Rectal smooth muscle tissue (tissue), 1 donor: ENCODE results near the gene MTTP.

Experiments
- H3K27ac ChIP-seq: one replicate; pipeline ENCODE4 v1.7.0; 2013; ENCODE audit warnings: low read depth, low read length, inconsistent platforms
- H3K27me3 ChIP-seq: one replicate; pipeline ENCODE4 v1.7.0; 2013; ENCODE audit warnings: low read length; ENCODE audit not compliant: control insufficient read depth, insufficient read depth
- H3K36me3 ChIP-seq: one replicate; pipeline ENCODE4 v1.7.0; 2013; ENCODE audit warnings: low read length; ENCODE audit not compliant: control insufficient read depth, insufficient read depth
- H3K4me1 ChIP-seq: one replicate; pipeline ENCODE4 v1.7.0; 2013; ENCODE audit warnings: low read length; ENCODE audit not compliant: control insufficient read depth, insufficient read depth
- H3K4me3 ChIP-seq: one replicate; pipeline ENCODE4 v1.7.0; 2013; ENCODE audit warnings: low read length
- H3K9ac ChIP-seq: one replicate; pipeline ENCODE4 v1.7.0; 2013; ENCODE audit warnings: low read length

Gene MTTP

DNA sequence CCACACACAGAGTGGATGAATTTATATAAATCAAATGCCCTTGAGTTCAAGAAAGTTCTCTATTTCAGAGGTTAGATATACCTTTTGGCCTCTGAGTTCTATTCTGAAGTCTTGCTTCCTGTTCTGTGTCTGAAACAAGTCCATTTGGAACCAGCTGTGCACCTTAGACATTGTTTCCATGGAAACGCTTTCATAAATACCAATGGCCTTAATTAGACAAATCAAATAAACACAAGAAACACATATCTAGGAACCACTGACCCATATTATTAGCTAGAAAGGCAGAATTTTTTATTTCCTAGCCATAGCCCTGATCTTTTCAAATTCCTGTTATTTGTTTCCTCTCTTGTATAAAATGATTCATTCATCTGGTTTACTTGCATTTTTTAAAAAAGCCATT is 91.4 kb downstream of the MTTP start:
- H3K27me3 ChIP-seq = no peaks in the 10 kb centered on the region
- no peaks in the 10 kb centered on the region for H3K4me1 ChIP-seq
- no peak overlapping the region for H3K9ac ChIP-seq
- no peak overlapping the region for H3K27ac ChIP-seq
- no peak overlapping the region for H3K4me3 ChIP-seq
- H3K36me3 ChIP-seq = no peaks in the 10 kb centered on the region

DNA sequence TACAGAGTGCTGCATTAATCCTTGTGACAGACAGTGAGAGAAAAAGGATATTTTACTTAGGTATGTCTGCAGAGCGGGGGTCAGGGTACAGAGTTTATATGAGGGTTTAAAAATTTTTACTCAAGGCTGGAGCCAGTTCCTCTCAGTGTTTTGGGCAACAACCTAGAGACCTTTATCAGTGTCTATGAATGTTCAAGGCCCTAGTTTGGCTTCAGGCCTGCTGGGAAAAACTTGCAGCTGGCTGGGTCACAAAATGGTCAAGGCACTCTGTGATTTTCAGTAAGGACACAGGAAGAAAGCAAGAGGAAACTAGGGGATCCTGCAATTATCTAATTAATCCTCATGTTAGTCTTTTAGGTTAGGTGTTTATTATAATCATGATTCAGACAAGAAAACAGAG is 93.8 kb downstream of the MTTP start:
- Histone ChIP-seq H3K27ac (no peak overlapping the region), H3K4me3 (no peak overlapping the region), H3K9ac (no peak overlapping the region), H3K36me3 (no peaks in the 10 kb centered on the region), H3K27me3 (no peaks in the 10 kb centered on the region), H3K4me1 (no peaks in the 10 kb centered on the region)

DNA sequence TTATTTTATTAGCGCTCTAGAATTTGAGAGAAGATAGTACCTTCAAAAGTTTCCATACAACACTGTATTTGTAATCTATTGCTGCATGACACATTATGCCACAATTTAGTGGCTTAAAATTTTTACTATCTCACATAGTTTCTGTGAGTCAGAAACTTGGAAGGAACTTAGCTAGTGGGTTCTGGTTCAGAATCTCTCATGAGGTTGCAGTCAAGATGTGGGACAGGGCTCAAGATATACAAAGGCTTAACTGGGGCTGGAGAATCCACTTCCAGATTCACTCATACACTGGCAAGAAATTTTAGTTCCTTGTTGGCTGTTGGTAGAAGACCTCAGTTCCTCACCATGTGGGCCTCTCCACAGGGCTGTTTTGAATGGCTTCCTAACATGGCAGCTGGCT is 94.5 kb downstream of the MTTP start:
- Histone ChIP-seq H3K36me3 (no peaks in the 10 kb centered on the region), H3K9ac (no peak overlapping the region), H3K4me1 (no peaks in the 10 kb centered on the region), H3K27me3 (no peaks in the 10 kb centered on the region), H3K4me3 (no peak overlapping the region), H3K27ac (no peak overlapping the region)

DNA sequence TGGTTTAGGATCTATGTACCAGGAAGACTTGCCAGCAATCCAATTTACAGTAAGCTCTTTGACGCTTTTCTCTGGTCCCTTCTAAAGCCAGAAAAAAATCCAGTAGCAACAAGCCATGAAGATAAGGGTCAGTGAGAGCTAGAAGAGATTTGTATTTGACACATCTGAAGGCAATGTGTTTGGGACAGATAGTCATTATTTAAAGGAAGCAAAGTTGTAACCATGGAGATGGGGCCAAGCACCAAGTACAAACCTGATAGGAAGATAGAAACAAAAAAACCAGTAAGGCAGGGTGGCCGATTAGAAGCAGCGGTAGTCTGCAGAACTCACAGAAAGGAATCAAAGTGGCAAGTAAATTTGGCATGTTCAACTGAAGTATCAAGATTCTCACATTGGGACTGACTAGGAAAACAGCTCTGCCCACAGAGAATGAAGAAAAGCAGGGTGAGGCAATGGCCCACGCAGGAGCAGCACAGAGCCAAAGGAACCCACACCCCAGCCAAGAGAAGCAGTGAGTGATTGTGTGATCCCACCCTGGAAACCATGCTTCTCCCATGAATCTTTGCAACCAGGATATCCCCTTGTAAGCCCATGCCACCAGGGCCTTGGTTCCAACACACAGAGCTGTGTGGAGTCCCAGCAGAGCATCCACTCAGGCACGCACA is 95.9 kb downstream of the MTTP start:
- Histone ChIP-seq H3K4me1 (no peaks in the 10 kb centered on the region), H3K27ac (no peak overlapping the region), H3K36me3 (no peaks in the 10 kb centered on the region), H3K27me3 (no peaks in the 10 kb centered on the region), H3K4me3 (no peak overlapping the region), H3K9ac (no peak overlapping the region)
